Transverse colon (tissue), 3 donors: Measurements from ENCODE around the gene FER.

ENCODE experiments used
- EP300 ChIP-seq: sonication (generic); formaldehyde crosslinking; IDR thresholded peaks from one replicate; pipeline ENCODE4 v1.6.1; 2017; ENCODE audit warnings: antibody characterized with exemption, low read depth
- POLR2A ChIP-seq: fragments of 450-650 bp; IDR thresholded peaks from one replicate; pipeline ENCODE4 v1.6.1; 2016; ENCODE audit warnings: antibody characterized with exemption, mild to moderate bottlenecking, moderate library complexity
- POLR2AphosphoS5 ChIP-seq, 3 donors: sonication (generic); formaldehyde crosslinking; IDR thresholded peaks; one replicate each; pipeline ENCODE4 v1.6.1; 2016; ENCODE audit warnings: antibody characterized with exemption in 3 of 3

DNA sequence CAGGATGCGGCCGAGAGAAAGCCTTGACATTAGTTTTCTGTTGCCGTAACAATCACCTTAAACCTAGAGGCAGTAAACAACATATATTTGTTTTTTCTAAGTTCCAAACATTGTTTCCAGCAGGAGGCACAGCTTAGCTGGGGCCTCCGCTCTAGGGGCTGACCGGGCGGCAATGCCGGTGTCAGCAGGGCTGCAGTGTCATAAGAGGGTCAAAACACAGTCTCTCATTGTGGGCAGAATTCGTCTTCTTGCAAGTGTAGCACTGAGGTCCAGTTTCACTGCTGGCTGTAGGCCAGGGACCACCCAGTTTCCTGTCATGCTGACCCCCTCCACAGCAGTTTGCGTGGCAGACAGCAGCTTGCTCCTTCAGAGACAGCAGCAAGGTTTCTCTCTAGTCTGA is 475.8 kb downstream of the FER start:
- TF ChIP-seq POLR2AphosphoS5 (IDR thresholded peaks at IDR 0.05): no peak
- TF ChIP-seq POLR2A: no peak
- TF ChIP-seq EP300: no peak
